GM12878 (cell line): ENCODE results near the gene KANSL2.

ENCODE experiments used
- ATF3 ChIP-seq: IDR thresholded peaks from 2 replicates; pipeline ENCODE4 v1.6.1; 2011; ENCODE audit warnings: low read depth, mild to moderate bottlenecking, low read length, moderate library complexity, borderline replicate concordance; ENCODE audit errors: extremely low read depth
- CEBPZ ChIP-seq: fragments of 150-350 bp; IDR thresholded peaks from 2 replicates; pipeline ENCODE4 v1.6.1; 2016; ENCODE audit warnings: low read depth, low read length
- CTCF ChIP-seq, 3 experiments: IDR thresholded peaks in 2 of 3; conservative IDR thresholded peaks in 1 of 3; 2 replicates each; pipeline ENCODE4 v1.5.1; 2011; ENCODE audit warnings: low read depth in 3 of 3, low read length in 3 of 3, mild to moderate bottlenecking in 3 of 3, control low read depth in 2 of 3, moderate library complexity in 2 of 3, inconsistent platforms in 1 of 3, mixed read lengths in 1 of 3; ENCODE audit not compliant: control insufficient read depth in 2 of 3, insufficient read depth in 1 of 3; ENCODE audit errors: extremely low read depth in 1 of 3
- DPF2 ChIP-seq: fragments of 450-650 bp; IDR thresholded peaks from 2 replicates; pipeline ENCODE4 v1.6.1; 2017; ENCODE audit warnings: mild to moderate bottlenecking
- EP300 ChIP-seq, 2 experiments: fragments of 150-350 bp in 1 of 2; IDR thresholded peaks; 2 replicates each; pipeline ENCODE4 v1.6.1; 2011 to 2012; ENCODE audit warnings: low read depth in 2 of 2, low read length in 2 of 2, borderline replicate concordance in 1 of 2, improper control_type of control experiment in 1 of 2, inconsistent platforms in 1 of 2; ENCODE audit not compliant: control insufficient read depth in 1 of 2
- FOXM1 ChIP-seq: IDR thresholded peaks from 2 replicates; pipeline ENCODE4 v1.6.1; 2012; ENCODE audit warnings: low read depth, mild to moderate bottlenecking, inconsistent platforms, low read length, moderate library complexity
- IRF4 ChIP-seq: IDR thresholded peaks from 2 replicates; pipeline ENCODE4 v1.6.1; 2011; ENCODE audit warnings: low read depth, low read length
- MAX ChIP-seq: IDR thresholded peaks from 2 replicates; pipeline ENCODE4 v1.6.1; 2012; ENCODE audit warnings: low read depth, low read length, improper control_type of control experiment
- POLR2A ChIP-seq: IDR thresholded peaks from 2 replicates; pipeline ENCODE4 v1.6.1; 2011; ENCODE audit warnings: low read depth, mild to moderate bottlenecking, low read length
- SIN3A ChIP-seq: IDR thresholded peaks from 2 replicates; pipeline ENCODE4 v1.6.1; 2012; ENCODE audit warnings: low read depth, low read length, improper control_type of control experiment
- SP1 ChIP-seq: IDR thresholded peaks from one replicate; pipeline ENCODE4 v1.6.1; 2011; ENCODE audit warnings: low read depth, low read length
- USF2 ChIP-seq: IDR thresholded peaks from 2 replicates; pipeline ENCODE4 v1.6.1; 2011; ENCODE audit warnings: low read depth, low read length, improper control_type of control experiment, borderline replicate concordance

- TF ChIP-seq ATF3 (0 out of 2 replicates have a peak, but pooled peaks have one; percentile 15), USF2 (no peak), CEBPZ (no peak), EP300 (IDR thresholded peaks at IDR 0.05; ENCODE audit: borderline replicate concordance in 1 of 2, control insufficient read depth in 1 of 2, low read depth in 2 of 2, low read length in 2 of 2) (no peak), FOXM1 (peak; percentile 55; the same call in 1 of the 2 replicates), MAX (no peak), SIN3A (no peak), IRF4 (0 out of 2 replicates have a peak, but pooled peaks have one; percentile 38), POLR2A (no peak), DPF2 (no peak), CTCF (IDR thresholded peaks at IDR 0.05 in 2 of 3, conservative IDR thresholded peaks at IDR 0.05 in 1 of 3; ENCODE audit: control insufficient read depth in 2 of 3, extremely low read depth in 1 of 3, insufficient read depth in 1 of 3, low read depth in 3 of 3, low read length in 3 of 3) (peak; percentile 94 to 99 (median 95); a peak in 5 of 6 replicates), SP1 (no peak)
Observed at GRCh38 chr12:48618541-48618940, 63.5 kb downstream of the KANSL2 start.
